Measurements from ENCODE around the gene WDR75. TPM values are rescaled to one million over a fixed set of nuclear protein-coding genes. Genes with fewer than 3 reads are reported as not detected.

The WDR75 gene
- total RNA-seq, 1 experiment from 2014 or later, result 70.2 TPM

- Histone ChIP-seq H3K4me3 (replicated peaks in 1 of 2; ENCODE audit: low read depth in 1 of 2, low read length in 2 of 2) (no peak overlapping the region), H3K79me2 (ENCODE audit: insufficient read depth, low read length) (no peaks in the 10 kb centered on the region), H3K27ac (ENCODE audit: low read depth, low read length) (no peak overlapping the region), H3K27me3 (ENCODE audit: insufficient read depth, low read length) (no peaks in the 10 kb centered on the region), H2AFZ (ENCODE audit: low read depth, low read length, poor library complexity, severe bottlenecking) (no peak overlapping the region), H3K4me2 (ENCODE audit: low read length) (no peak overlapping the region), H3K9me3 (ENCODE audit: control insufficient read depth in 1 of 2, insufficient read depth in 1 of 2, low read depth in 1 of 2, low read length in 2 of 2) (no peaks in the 10 kb centered on the region), H4K20me1 (ENCODE audit: insufficient read depth) (no peaks in the 10 kb centered on the region), H3K4me1 (ENCODE audit: control insufficient read depth in 1 of 2, insufficient read depth in 2 of 2, low read length in 2 of 2) (peaks cover 0 to 6% of the 10 kb centered on the region in 2 experiments; a peak in 1 of 4 replicates), H3K9ac (ENCODE audit: low read length) (no peak overlapping the region), H3K9me2 (ENCODE audit: insufficient read depth) (no peaks in the 10 kb centered on the region), H3K36me3 (ENCODE audit: control insufficient read depth in 1 of 2, insufficient read depth in 2 of 2, low read length in 2 of 2) (no peaks in the 10 kb centered on the region)
- no TSS peak for BruUV-seq (replicated peaks)
- ChIA-PET POLR2A (no interaction called here), RAD21 (ENCODE audit: low non-redundant PET in 1 of 2, low total read pairs in 2 of 2, uncharacterized antibody in 2 of 2, unreplicated experiment in 2 of 2) (no interaction called here), CTCF (no interaction called here)
- ATAC-seq (no peak), DNase-seq (ENCODE audit: low read depth, low spot score) (no peak)
- intact Hi-C loops (cut with micrococcal nuclease), result no loop called here
- TF ChIP-seq SIN3A (IDR thresholded peaks at IDR 0.05; ENCODE audit: low read depth) (no peak), POLR2A (IDR thresholded peaks at IDR 0.05; ENCODE audit: borderline replicate concordance, extremely low read depth, insufficient read depth, insufficient read length) (no peak), YY1 (IDR thresholded peaks at IDR 0.05; ENCODE audit: extremely low read depth, insufficient replicate concordance, low read depth, low read length) (no peak), RAD21 (IDR thresholded peaks at IDR 0.05; ENCODE audit: low read depth) (no peak), TCF7L2 (IDR thresholded peaks at IDR 0.05; ENCODE audit: borderline replicate concordance, extremely low read depth, insufficient read depth, insufficient read length) (no peak), CBX3 (IDR thresholded peaks at IDR 0.05; ENCODE audit: low read depth) (no peak), EZH2phosphoT487 (IDR thresholded peaks at IDR 0.05; ENCODE audit: borderline replicate concordance) (no peak), ZNF274 (IDR thresholded peaks at IDR 0.05; ENCODE audit: low read depth, low read length) (no peak), JUND (IDR thresholded peaks at IDR 0.05) (no peak), SP1 (IDR thresholded peaks at IDR 0.05; ENCODE audit: low read depth) (no peak), ZFX (IDR thresholded peaks at IDR 0.05) (no peak), EGR1 (IDR thresholded peaks at IDR 0.05; ENCODE audit: low read depth) (no peak), SRF (IDR thresholded peaks at IDR 0.05; ENCODE audit: low read depth) (no peak), FOSL1 (IDR thresholded peaks at IDR 0.05; ENCODE audit: low read depth) (no peak), CEBPB (IDR thresholded peaks at IDR 0.05; ENCODE audit: low read depth) (no peak)
- TF ChIP-seq, protein P1, sequence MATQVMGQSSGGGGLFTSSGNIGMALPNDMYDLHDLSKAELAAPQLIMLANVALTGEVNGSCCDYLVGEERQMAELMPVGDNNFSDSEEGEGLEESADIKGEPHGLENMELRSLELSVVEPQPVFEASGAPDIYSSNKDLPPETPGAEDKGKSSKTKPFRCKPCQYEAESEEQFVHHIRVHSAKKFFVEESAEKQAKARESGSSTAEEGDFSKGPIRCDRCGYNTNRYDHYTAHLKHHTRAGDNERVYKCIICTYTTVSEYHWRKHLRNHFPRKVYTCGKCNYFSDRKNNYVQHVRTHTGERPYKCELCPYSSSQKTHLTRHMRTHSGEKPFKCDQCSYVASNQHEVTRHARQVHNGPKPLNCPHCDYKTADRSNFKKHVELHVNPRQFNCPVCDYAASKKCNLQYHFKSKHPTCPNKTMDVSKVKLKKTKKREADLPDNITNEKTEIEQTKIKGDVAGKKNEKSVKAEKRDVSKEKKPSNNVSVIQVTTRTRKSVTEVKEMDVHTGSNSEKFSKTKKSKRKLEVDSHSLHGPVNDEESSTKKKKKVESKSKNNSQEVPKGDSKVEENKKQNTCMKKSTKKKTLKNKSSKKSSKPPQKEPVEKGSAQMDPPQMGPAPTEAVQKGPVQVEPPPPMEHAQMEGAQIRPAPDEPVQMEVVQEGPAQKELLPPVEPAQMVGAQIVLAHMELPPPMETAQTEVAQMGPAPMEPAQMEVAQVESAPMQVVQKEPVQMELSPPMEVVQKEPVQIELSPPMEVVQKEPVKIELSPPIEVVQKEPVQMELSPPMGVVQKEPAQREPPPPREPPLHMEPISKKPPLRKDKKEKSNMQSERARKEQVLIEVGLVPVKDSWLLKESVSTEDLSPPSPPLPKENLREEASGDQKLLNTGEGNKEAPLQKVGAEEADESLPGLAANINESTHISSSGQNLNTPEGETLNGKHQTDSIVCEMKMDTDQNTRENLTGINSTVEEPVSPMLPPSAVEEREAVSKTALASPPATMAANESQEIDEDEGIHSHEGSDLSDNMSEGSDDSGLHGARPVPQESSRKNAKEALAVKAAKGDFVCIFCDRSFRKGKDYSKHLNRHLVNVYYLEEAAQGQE (IDR thresholded peaks at IDR 0.05; ENCODE audit: low read depth), result no peak
Observed at GRCh38 chr2:189424961-189425360, 16.3 kb upstream of the WDR75 start.
